Measurements from ENCODE around the gene CD3D.

The CD3D gene

GRCh38 chr11:118339281-118339961, 3.1 kb downstream of the CD3D start:
- Histone ChIP-seq H3K36me3 (ENCODE audit: insufficient read depth, insufficient read length, low read length) (no peaks in the 10 kb centered on the region), H3K4me3 (ENCODE audit: insufficient read length, low read depth) (no peak overlapping the region), H3K27me3 (ENCODE audit: insufficient read depth, insufficient read length) (no peaks in the 10 kb centered on the region), H3K9me3 (ENCODE audit: insufficient read depth, low read length) (no peaks in the 10 kb centered on the region), H3K9ac (ENCODE audit: insufficient read length, low read depth) (no peak overlapping the region), H3K4me1 (ENCODE audit: insufficient read depth, insufficient read length) (no peaks in the 10 kb centered on the region)
- no peak for TF ChIP-seq SUZ12 (IDR thresholded peaks at IDR 0.05; ENCODE audit: extremely low read depth, insufficient read depth, insufficient read length)
- TF ChIP-seq ZNF274 (IDR thresholded peaks at IDR 0.05; ENCODE audit: low read depth, low read length), result no peak
- no peak for TF ChIP-seq YY1 (IDR thresholded peaks at IDR 0.05; ENCODE audit: insufficient read depth, insufficient read length)
- DNase-seq (ENCODE audit: low read depth, low spot score), result no peak

- TF ChIP-seq ZNF274 (IDR thresholded peaks at IDR 0.05; ENCODE audit: low read depth, low read length) (no peak), YY1 (IDR thresholded peaks at IDR 0.05; ENCODE audit: insufficient read depth, insufficient read length) (no peak)
- no peaks in the 10 kb centered on the region for H3K4me1 ChIP-seq (ENCODE audit: insufficient read depth, insufficient read length)
- 0 out of 2 replicates have a peak, but pooled peaks cover under 1% of the 10 kb centered on the region for H3K9me3 ChIP-seq (ENCODE audit: insufficient read depth, low read length)
- DNase-seq (ENCODE audit: low read depth, low spot score), result no peak
- no peak overlapping the region for H3K4me3 ChIP-seq (ENCODE audit: insufficient read length, low read depth)
- H3K36me3 ChIP-seq (ENCODE audit: insufficient read depth, insufficient read length, low read length), result no peaks in the 10 kb centered on the region
- no peak overlapping the region for H3K9ac ChIP-seq (ENCODE audit: insufficient read length, low read depth)
- H3K27me3 ChIP-seq (ENCODE audit: insufficient read depth, insufficient read length), result no peaks in the 10 kb centered on the region
Observed at GRCh38 chr11:118338637-118339061, 3.9 kb downstream of the CD3D start.

GRCh38 chr11:118334745-118335144, 7.8 kb downstream of the CD3D start:
- DNase-seq (ENCODE audit: low read depth, low spot score), result no peak
- H3K27me3 ChIP-seq (ENCODE audit: insufficient read depth, insufficient read length), result no peaks in the 10 kb centered on the region
- H3K4me3 ChIP-seq (ENCODE audit: insufficient read length, low read depth), result no peak overlapping the region
- peaks cover 6% of the 10 kb centered on the region; the same call in 1 of the 2 replicates for H3K9me3 ChIP-seq (ENCODE audit: insufficient read depth, low read length)
- H3K36me3 ChIP-seq (ENCODE audit: insufficient read depth, insufficient read length, low read length), result no peaks in the 10 kb centered on the region
- TF ChIP-seq SUZ12 (IDR thresholded peaks at IDR 0.05; ENCODE audit: extremely low read depth, insufficient read depth, insufficient read length), result no peak
- H3K9ac ChIP-seq (ENCODE audit: insufficient read length, low read depth), result no peak overlapping the region
- no peaks in the 10 kb centered on the region for H3K4me1 ChIP-seq (ENCODE audit: insufficient read depth, insufficient read length)

- Histone ChIP-seq H3K4me1 (ENCODE audit: insufficient read depth, insufficient read length) (no peaks in the 10 kb centered on the region), H3K9ac (ENCODE audit: insufficient read length, low read depth) (no peak overlapping the region), H3K4me3 (ENCODE audit: insufficient read length, low read depth) (no peak overlapping the region), H3K36me3 (ENCODE audit: insufficient read depth, insufficient read length, low read length) (no peaks in the 10 kb centered on the region), H3K27me3 (ENCODE audit: insufficient read depth, insufficient read length) (no peaks in the 10 kb centered on the region), H3K9me3 (ENCODE audit: insufficient read depth, low read length) (peaks cover 6% of the 10 kb centered on the region; the same call in 1 of the 2 replicates)
- no peak for TF ChIP-seq SUZ12 (IDR thresholded peaks at IDR 0.05; ENCODE audit: extremely low read depth, insufficient read depth, insufficient read length)
- TF ChIP-seq YY1 (IDR thresholded peaks at IDR 0.05; ENCODE audit: insufficient read depth, insufficient read length), result no peak
- no peak for TF ChIP-seq ZNF274 (IDR thresholded peaks at IDR 0.05; ENCODE audit: low read depth, low read length)
- no peak for DNase-seq (ENCODE audit: low read depth, low spot score)
Observed at GRCh38 chr11:118328745-118329144, 13.8 kb downstream of the CD3D start.

GRCh38 chr11:118325283-118325682, 17.2 kb downstream of the CD3D start:
- no peaks in the 10 kb centered on the region for H3K9me3 ChIP-seq (ENCODE audit: insufficient read depth, low read length)
- no peaks in the 10 kb centered on the region for H3K4me1 ChIP-seq (ENCODE audit: insufficient read depth, insufficient read length)
- no peak overlapping the region for H3K4me3 ChIP-seq (ENCODE audit: insufficient read length, low read depth)
- H3K36me3 ChIP-seq (ENCODE audit: insufficient read depth, insufficient read length, low read length), result no peaks in the 10 kb centered on the region
- no peak for DNase-seq (ENCODE audit: low read depth, low spot score)
- no peak for TF ChIP-seq SUZ12 (IDR thresholded peaks at IDR 0.05; ENCODE audit: extremely low read depth, insufficient read depth, insufficient read length)
- no peak for TF ChIP-seq YY1 (IDR thresholded peaks at IDR 0.05; ENCODE audit: insufficient read depth, insufficient read length)
- TF ChIP-seq ZNF274 (IDR thresholded peaks at IDR 0.05; ENCODE audit: low read depth, low read length), result no peak
- no peaks in the 10 kb centered on the region for H3K27me3 ChIP-seq (ENCODE audit: insufficient read depth, insufficient read length)
- no peak overlapping the region for H3K9ac ChIP-seq (ENCODE audit: insufficient read length, low read depth)

- DNase-seq (ENCODE audit: low read depth, low spot score), result no peak
- TF ChIP-seq YY1 (IDR thresholded peaks at IDR 0.05; ENCODE audit: insufficient read depth, insufficient read length) (no peak), SUZ12 (IDR thresholded peaks at IDR 0.05; ENCODE audit: extremely low read depth, insufficient read depth, insufficient read length) (no peak), ZNF274 (IDR thresholded peaks at IDR 0.05; ENCODE audit: low read depth, low read length) (no peak)
- no peaks in the 10 kb centered on the region for H3K9me3 ChIP-seq (ENCODE audit: insufficient read depth, low read length)
- H3K36me3 ChIP-seq (ENCODE audit: insufficient read depth, insufficient read length, low read length), result no peaks in the 10 kb centered on the region
- no peak overlapping the region for H3K4me3 ChIP-seq (ENCODE audit: insufficient read length, low read depth)
- H3K27me3 ChIP-seq (ENCODE audit: insufficient read depth, insufficient read length), result peaks cover 5% of the 10 kb centered on the region
- no peak overlapping the region for H3K9ac ChIP-seq (ENCODE audit: insufficient read length, low read depth)
- no peaks in the 10 kb centered on the region for H3K4me1 ChIP-seq (ENCODE audit: insufficient read depth, insufficient read length)
Observed at GRCh38 chr11:118322721-118323120, 19.8 kb downstream of the CD3D start.

GRCh38 chr11:118321386-118322082, 21.0 kb downstream of the CD3D start:
- Histone ChIP-seq H3K4me3 (ENCODE audit: insufficient read length, low read depth) (no peak overlapping the region), H3K36me3 (ENCODE audit: insufficient read depth, insufficient read length, low read length) (no peaks in the 10 kb centered on the region), H3K9ac (ENCODE audit: insufficient read length, low read depth) (no peak overlapping the region), H3K9me3 (ENCODE audit: insufficient read depth, low read length) (no peaks in the 10 kb centered on the region), H3K4me1 (ENCODE audit: insufficient read depth, insufficient read length) (peaks cover 2% of the 10 kb centered on the region), H3K27me3 (ENCODE audit: insufficient read depth, insufficient read length) (peaks cover 5% of the 10 kb centered on the region)
- TF ChIP-seq SUZ12 (IDR thresholded peaks at IDR 0.05; ENCODE audit: extremely low read depth, insufficient read depth, insufficient read length) (no peak), ZNF274 (IDR thresholded peaks at IDR 0.05; ENCODE audit: low read depth, low read length) (no peak), YY1 (IDR thresholded peaks at IDR 0.05; ENCODE audit: insufficient read depth, insufficient read length) (no peak)
- no peak for DNase-seq (ENCODE audit: low read depth, low spot score)

Measured in NT2/D1 (cell line).